Heart left ventricle (tissue), 16 donors: Measurements from ENCODE around the gene PPCDC. TPM values are rescaled to one million over a fixed set of nuclear protein-coding genes. Genes with fewer than 3 reads are reported as not detected.

Experiments used
- ATAC-seq, 4 donors: fragments of 200-7000 bp; cut with Tn5 transposase; one replicate each; pipeline ENCODE4 v1.9.1; 2020 to 2022; ENCODE audit warnings: moderate library complexity in 4 of 4, mild to moderate bottlenecking in 3 of 4, moderate number of reproducible peaks in 1 of 4
- DNase-seq, 5 donors: peaks; one replicate each; pipeline ENCODE4 v3.0.0-alpha.2; 2020
- H3K27ac ChIP-seq, 12 donors: fragments of 200-600 bp; sonication (generic) in 4 of 12; one replicate each; pipeline versions ENCODE4 v1.5.0 to v1.8.0; 2016 to 2022; ENCODE audit warnings: mild to moderate bottlenecking in 2 of 12
- H3K27me3 ChIP-seq, 9 donors: fragments of 200-600 bp; sonication (generic) in 2 of 9; one replicate each; pipeline versions ENCODE4 v1.5.1 to v1.8.0; 2016 to 2022; ENCODE audit warnings: mild to moderate bottlenecking in 3 of 9
- H3K36me3 ChIP-seq, 9 donors: fragments of 200-600 bp; sonication (generic) in 2 of 9; one replicate each; pipeline versions ENCODE4 v1.5.0 to v1.8.0; 2018 to 2022; ENCODE audit warnings: mild to moderate bottlenecking in 2 of 9
- H3K4me1 ChIP-seq, 12 donors: fragments of 200-600 bp; sonication (generic) in 4 of 12; one replicate each; pipeline versions ENCODE4 v1.5.0 to v1.8.0; 2016 to 2022; ENCODE audit warnings: mild to moderate bottlenecking in 3 of 12
- H3K4me3 ChIP-seq, 12 donors: fragments of 200-600 bp; sonication (generic) in 4 of 12; one replicate each; pipeline versions ENCODE4 v1.5.0 to v1.8.0; 2017 to 2022; ENCODE audit warnings: mild to moderate bottlenecking in 9 of 12, moderate library complexity in 4 of 12
- H3K9me3 ChIP-seq, 12 donors: fragments of 200-600 bp; sonication (generic) in 4 of 12; one replicate each; pipeline versions ENCODE4 v1.5.0 to v1.8.0; 2016 to 2022; ENCODE audit warnings: mild to moderate bottlenecking in 1 of 12
- CTCF ChIP-seq, 12 donors: fragments of 200-600 bp; sonication (generic) in 4 of 12; IDR thresholded peaks; one replicate each; pipeline versions ENCODE4 v1.5.0 to v1.8.0; 2018 to 2022; ENCODE audit warnings: antibody characterized with exemption in 12 of 12, mild to moderate bottlenecking in 5 of 12
- POLR2A ChIP-seq, 2 donors: fragments of 450-650 bp; IDR thresholded peaks; one replicate each; pipeline ENCODE4 v1.6.1; 2017; ENCODE audit warnings: antibody characterized with exemption in 2 of 2, mild to moderate bottlenecking in 2 of 2, moderate library complexity in 2 of 2
- WGBS, 4 donors: extraction: QIAGEN DNeasy Blood & Tissue Kit in 2 of 4; methylation state at CpG; one replicate each; pipeline versions ENCODE4 v1.1.5 to v1.1.7; 2013 to 2018; 5-methylcytosine and 5-hydroxymethylcytosine counted together
- intact Hi-C, 10 donors: fragments of 100-400 bp; cut with DNase I; formaldehyde crosslinking; loops; one replicate each; pipeline versions ENCODE4 v1.11.1 to v1.14.2; 2022
- polyA plus RNA-seq, 2 donors: library from polyadenylated mRNA; stranded (reverse); fragments of 200-250 nt; gene quantifications; one replicate each; pipeline ENCODE4 v1.2.3, GENCODE V29; 2013
- total RNA-seq, 9 donors: library from RNA; depleted of rRNA in 2 of 9; stranded (reverse); fragments of >200 nt in 2 of 9; fragmentation: NEBNext Ultra II Directional in 3 of 9; extraction: Animal tissue kit (Norgen Biotek cat#: 25700) in 3 of 9; gene quantifications; one replicate each; pipeline versions ENCODE4 v1.1.0 to v1.2.4, GENCODE V29; 2016 to 2023
- donor health status: ischemic (EF 13 %, LVEDD 7.1; RV severe dilation, severe dysfunction).
- donor health status: healthy with polysubstance abuse.
- donor health status: DM: no; HTN: yes; CAD: no.
- donor health status: DM: no; HTN: no; CAD: no.
- donor health status: ischemic (EF 25% LVEDD 6.9; RV normal size, moderate dysfunction).
- donor health status: ischemic (EF 25% LVEDD 5.7; RV mildly dilated, moderate dysfunction).
- donor health status: healthy.
- donor health status: DM: yes; HTN: yes; CAD: no.
- donor health status: ischemic (EF 35%, LVEDD 5.7; RV mildly dilated, moderate dysfunction).
- donor health status: nonischemic (EF 11% LVEDD 7.7; RV severe dilation, severe dysfunction).
- donor health status: DM: yes; HTN: yes; CAD: no.
- donor health status: PGD.
- donor health status: ischemic (EF 29% LVEDD 5.4; RV normal size, mild dysfunction).
- donor health status: nonischemic (EF 23%, LVEDD 6.1; RV moderate dilation, normal function).

PPCDC gene
- total and polyA plus RNA-seq, 11 donors = 3.6 to 13.0 (median 5.7) TPM

DNA sequence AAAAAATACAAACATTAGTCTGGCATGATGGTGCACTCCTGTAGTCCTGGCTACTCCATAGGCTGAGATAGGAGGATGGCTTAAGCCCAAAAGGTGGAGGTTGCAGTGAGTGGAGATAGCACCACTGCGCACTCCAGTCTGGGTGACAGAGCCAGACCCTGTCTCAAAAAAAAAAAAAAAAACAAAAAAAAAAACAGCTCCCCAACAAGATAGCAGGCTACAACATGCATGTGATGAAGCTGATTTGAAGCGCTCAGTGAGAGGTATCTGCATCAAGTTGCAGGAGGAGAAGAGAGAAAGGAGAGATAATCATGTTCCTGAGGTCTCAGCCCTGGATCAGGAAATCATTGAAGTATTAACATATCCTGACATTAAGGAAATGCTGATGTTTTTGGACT lies 608 bp upstream of the PPCDC start:
- H3K9me3 ChIP-seq = no peaks in the 10 kb centered on the region
- DNase-seq = no peak
- H3K27ac ChIP-seq = peak overlapping the region in 3 of 12 donors; percentile 92 to 96 (median 92)
- H3K4me1 ChIP-seq = peaks cover 0 to 27% (median 10%) of the 10 kb centered on the region in 12 donors
- WGBS, 4 donors = 92 to 95% (median 94%) methylated on average over 2 of the region's 2 CpGs
- no peak for ATAC-seq
- intact Hi-C loops = loop anchor here in 5 of 10 donors (10.0 kb wide), 2 partner anchors 252 to 282 kb away; no protein-coding TSS in a partner anchor
- H3K27me3 ChIP-seq = no peaks in the 10 kb centered on the region
- no peak overlapping the region for H3K4me3 ChIP-seq
- no peak for TF ChIP-seq CTCF (IDR thresholded peaks at IDR 0.05)
- TF ChIP-seq POLR2A (IDR thresholded peaks at IDR 0.05) = no peak
- H3K36me3 ChIP-seq = peaks cover 0 to 7% (median 0%) of the 10 kb centered on the region in 9 donors

DNA sequence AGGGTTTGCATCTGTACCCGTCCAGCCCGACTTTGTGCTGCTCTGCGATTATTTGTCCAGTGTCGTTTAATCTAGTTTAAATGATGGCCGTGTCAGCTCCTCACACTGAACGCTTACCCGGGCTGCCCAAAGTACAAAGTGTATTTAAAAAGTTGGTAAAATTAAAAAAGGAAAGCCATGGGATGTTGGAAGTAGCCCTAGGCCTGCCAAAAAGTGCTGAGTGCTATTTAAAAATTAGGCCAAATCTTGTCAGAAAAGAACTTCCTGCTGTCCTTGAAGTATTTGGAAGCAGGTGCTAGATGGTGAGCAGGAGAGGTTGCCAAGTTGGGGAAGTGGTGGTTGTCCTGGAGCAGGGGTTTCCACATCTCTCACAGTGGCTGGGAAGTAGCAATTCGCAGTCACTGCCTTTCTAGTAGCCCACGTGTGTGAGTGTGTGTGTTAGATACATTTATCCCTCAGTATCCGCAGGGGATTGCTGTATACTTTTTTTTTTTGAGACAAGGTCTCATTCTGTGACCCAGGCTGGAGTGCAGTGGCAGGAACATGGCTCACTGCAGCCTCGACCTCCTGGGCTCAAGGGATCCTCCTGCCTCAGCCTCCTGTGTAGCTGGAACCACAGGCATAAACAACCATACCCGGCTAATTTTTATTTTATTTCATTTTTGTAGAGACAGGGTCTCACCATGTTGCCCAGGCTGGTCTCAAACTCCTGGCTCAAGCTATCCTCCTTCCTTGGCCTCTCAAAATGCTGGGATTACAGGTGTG lies 664 bp downstream of the PPCDC start:
- ATAC-seq (peak in 3 of 4 donors; percentile 5 to 41 (median 18)), DNase-seq (no peak)
- H3K4me3 ChIP-seq = peak overlapping the region; percentile 38 to 98 (median 87)
- peak overlapping the region; percentile 39 to 96 (median 90) for H3K27ac ChIP-seq
- TF ChIP-seq CTCF (IDR thresholded peaks at IDR 0.05) (no peak), POLR2A (IDR thresholded peaks at IDR 0.05) (no peak)
- no peaks in the 10 kb centered on the region for H3K9me3 ChIP-seq
- peaks cover 0 to 7% (median 0%) of the 10 kb centered on the region in 9 donors for H3K36me3 ChIP-seq
- intact Hi-C loops = loop anchor here in 5 of 10 donors (10.0 kb wide), 2 partner anchors 251 to 281 kb away; no protein-coding TSS in a partner anchor
- no peaks in the 10 kb centered on the region for H3K27me3 ChIP-seq
- H3K4me1 ChIP-seq = peaks cover 0 to 35% (median 15%) of the 10 kb centered on the region in 12 donors
- 12 to 14% (median 13%) methylated on average over 12 of the region's 12 CpGs for WGBS, 4 donors

- intact Hi-C loops = loop anchor here in 6 of 10 donors (5.0 to 10.0 kb wide), 3 partner anchors 182 to 280 kb away; no protein-coding TSS in a partner anchor
- H3K36me3 ChIP-seq = peaks cover 0 to 7% (median 0%) of the 10 kb centered on the region in 9 donors
- DNase-seq (no peak), ATAC-seq (no peak)
- H3K4me3 ChIP-seq = no peak overlapping the region
- H3K9me3 ChIP-seq = no peaks in the 10 kb centered on the region
- TF ChIP-seq POLR2A (IDR thresholded peaks at IDR 0.05) (no peak), CTCF (IDR thresholded peaks at IDR 0.05) (no peak)
- H3K27me3 ChIP-seq = no peaks in the 10 kb centered on the region
- peaks cover 6 to 46% (median 25%) of the 10 kb centered on the region in 12 donors for H3K4me1 ChIP-seq
- 54 to 67% (median 61%) methylated on average over 3 of the region's 3 CpGs for WGBS, 4 donors
- H3K27ac ChIP-seq = peak overlapping the region in 1 of 12 donors; percentile 40
Observed at GRCh38 chr15:75025107-75025506, 1.7 kb downstream of the PPCDC start.

DNA sequence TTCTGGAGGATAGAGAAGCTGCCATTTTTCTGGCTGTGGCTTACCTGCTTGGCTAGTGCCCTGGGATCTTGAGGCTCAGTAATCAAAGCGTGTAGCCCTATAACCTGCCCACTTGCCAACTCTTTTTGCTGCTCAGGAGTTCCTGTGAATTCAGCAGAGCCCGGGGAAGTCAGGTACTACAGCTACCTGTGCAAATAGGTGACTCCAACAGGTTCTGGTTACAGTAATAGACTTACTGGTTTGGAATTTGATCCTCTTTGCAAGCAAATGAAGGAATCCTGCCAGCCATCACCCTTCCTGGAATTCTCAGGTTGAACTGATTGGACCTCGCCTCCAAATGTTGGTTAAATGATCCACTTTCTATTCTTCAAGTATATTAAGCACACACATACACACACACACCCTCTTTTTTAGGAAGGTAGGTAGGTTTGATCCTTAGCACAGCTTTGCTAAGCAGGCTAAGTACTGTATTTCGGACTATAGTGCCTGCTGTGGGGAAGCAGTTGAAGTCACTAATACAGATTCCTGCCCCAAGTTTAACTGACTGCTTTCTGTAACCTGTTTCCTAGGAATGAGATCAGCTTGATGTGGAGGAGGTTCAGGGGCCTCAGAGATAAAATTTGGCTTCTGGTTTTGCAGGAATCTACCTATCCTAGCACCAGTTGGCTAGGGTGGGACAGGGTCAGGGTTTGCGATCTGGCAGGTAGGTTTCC lies 2.3 kb downstream of the PPCDC start:
- Histone ChIP-seq H3K27me3 (no peaks in the 10 kb centered on the region), H3K27ac (peak overlapping the region in 1 of 12 donors; percentile 40), H3K9me3 (no peaks in the 10 kb centered on the region), H3K4me3 (no peak overlapping the region), H3K36me3 (peaks cover 0 to 7% (median 0%) of the 10 kb centered on the region in 9 donors), H3K4me1 (peaks cover 9 to 52% (median 30%) of the 10 kb centered on the region in 12 donors)
- intact Hi-C loops = loop anchor here in 6 of 10 donors (5.0 to 10.0 kb wide), 3 partner anchors 182 to 279 kb away; no protein-coding TSS in a partner anchor
- WGBS, 4 donors = 91 to 95% (median 95%) methylated on average over 5 of the region's 5 CpGs
- TF ChIP-seq POLR2A (IDR thresholded peaks at IDR 0.05) = no peak
- TF ChIP-seq CTCF (IDR thresholded peaks at IDR 0.05) = no peak
- DNase-seq = no peak
- no peak for ATAC-seq
